Stomach (tissue), 4 donors: ENCODE results near the gene SEC24D.

Source experiments
- CTCF ChIP-seq, 7 experiments: fragments of 450-650 bp in 4 of 7; fragments of 200-600 bp in 3 of 7; sonication (generic) in 3 of 7; IDR thresholded peaks; one replicate each; pipeline ENCODE4 v1.5.1; 2016 to 2019; ENCODE audit warnings: antibody characterized with exemption in 7 of 7, control low read depth in 2 of 7, mild to moderate bottlenecking in 1 of 7
- EP300 ChIP-seq: sonication (generic); formaldehyde crosslinking; IDR thresholded peaks from one replicate; pipeline ENCODE4 v1.6.1; 2017; ENCODE audit warnings: antibody characterized with exemption
- POLR2A ChIP-seq, 4 donors: fragments of 450-650 bp; IDR thresholded peaks; one replicate each; pipeline ENCODE4 v1.6.1; 2016; ENCODE audit warnings: antibody characterized with exemption in 4 of 4, control low read depth in 2 of 4, mild to moderate bottlenecking in 1 of 4, moderate library complexity in 1 of 4
- POLR2AphosphoS5 ChIP-seq, 3 donors: sonication (generic); formaldehyde crosslinking; IDR thresholded peaks; one replicate each; pipeline ENCODE4 v1.6.1; 2016; ENCODE audit warnings: antibody characterized with exemption in 3 of 3

- TF ChIP-seq POLR2A (IDR thresholded peaks at IDR 0.05) (no peak), EP300 (no peak), CTCF (IDR thresholded peaks at IDR 0.05) (no peak), POLR2AphosphoS5 (IDR thresholded peaks at IDR 0.05) (no peak)
Observed at GRCh38 chr4:118825799-118826198, 10.1 kb downstream of the SEC24D start.
